Panc1 (cell line): ENCODE results near the gene SH2D1A. TPM values are rescaled to one million over a fixed set of nuclear protein-coding genes. Genes with fewer than 3 reads are reported as not detected.
"Not testable (repeated sequence)": the region's sequence is repeated elsewhere in the genome, so short reads cannot be mapped to it uniquely, and the experiment has no call there.

Experiments used
- ATAC-seq: fragments of 200-7000 bp; cut with Tn5 transposase; 2 replicates; pipeline ENCODE4 v1.9.1; 2020; ENCODE audit warnings: mild to moderate bottlenecking, moderate library complexity
- Bru-seq: library from RNA; stranded (reverse); fragments of 400-500 nt; gene quantifications from one replicate; lab custom pipeline; 2021; lab: Mats Ljungman, UMichigan
- BruChase-seq, 2 experiments: library from RNA; stranded (reverse); fragments of 400-500 nt; gene quantifications; one replicate each; lab custom pipeline; 2021; lab: Mats Ljungman, UMichigan
- BruUV-seq: library from RNA; stranded (reverse); fragments of 400-500 nt; replicated peaks from 2 replicates; lab custom pipeline; 2021; lab: Mats Ljungman, UMichigan
- CTCF ChIA-PET: fragments of 300-600 bp; sonication (Branson Sonifier 250); formaldehyde crosslinking; loops from one replicate; lab custom pipeline; 2022; ENCODE audit warnings: antibody characterized with exemption; lab: Charles Lee
- POLR2A ChIA-PET: fragments of 300-600 bp; sonication (Branson Sonifier 250); formaldehyde crosslinking; loops from one replicate; lab custom pipeline; 2022; ENCODE audit warnings: antibody characterized with exemption; lab: Charles Lee
- DNase-seq: peaks from one replicate; pipeline ENCODE4 v3.0.0-alpha.2; 2010; ENCODE audit warnings: low read depth, low spot score
- H3K27ac ChIP-seq: 2 replicates; pipeline ENCODE4 v1.5.1; 2011; ENCODE audit warnings: mild to moderate bottlenecking, low read length, inconsistent platforms
- H3K27me3 ChIP-seq: fragments of 200-500 bp; sonication (Bioruptor generic); 2 replicates; pipeline ENCODE4 v1.6.0; 2014; ENCODE audit warnings: low read length, inconsistent platforms; ENCODE audit not compliant: control insufficient read depth, insufficient read depth
- H3K36me3 ChIP-seq: fragments of 200-500 bp; sonication (Bioruptor generic); 2 replicates; pipeline ENCODE4 v1.5.1; 2014; ENCODE audit warnings: inconsistent platforms, mild to moderate bottlenecking, low read length, moderate library complexity; ENCODE audit not compliant: control insufficient read depth, insufficient read depth
- H3K4me1 ChIP-seq: 2 replicates; pipeline ENCODE4 v1.5.1; 2011; ENCODE audit warnings: inconsistent platforms, mild to moderate bottlenecking, low read length, moderate library complexity; ENCODE audit not compliant: control insufficient read depth, insufficient read depth
- H3K4me3 ChIP-seq, 2 experiments: 2 replicates each; pipeline ENCODE4 v1.5.1; 2011 to 2012; ENCODE audit warnings: low read depth in 2 of 2, low read length in 2 of 2, mild to moderate bottlenecking in 2 of 2, inconsistent platforms in 1 of 2, moderate library complexity in 1 of 2
- H3K9me3 ChIP-seq: fragments of 200-500 bp; sonication (Bioruptor generic); 2 replicates; pipeline ENCODE4 v1.5.1; 2014; ENCODE audit warnings: low read depth, mild to moderate bottlenecking, inconsistent platforms, low read length, moderate library complexity; ENCODE audit not compliant: control insufficient read depth, insufficient read depth
- POLR2AphosphoS5 ChIP-seq: IDR thresholded peaks from 2 replicates; pipeline ENCODE4 v1.6.1; 2012; ENCODE audit warnings: mild to moderate bottlenecking, low read depth, low read length, moderate library complexity
- REST ChIP-seq, 2 experiments: IDR thresholded peaks; 2 replicates each; pipeline ENCODE4 v1.6.1; 2011 to 2012; ENCODE audit warnings: low read depth in 2 of 2, control low read depth in 1 of 2, low read length in 1 of 2, mild to moderate bottlenecking in 1 of 2, moderate library complexity in 1 of 2; ENCODE audit not compliant: insufficient read depth in 1 of 2
- SIN3A ChIP-seq: IDR thresholded peaks from 2 replicates; pipeline ENCODE4 v1.6.1; 2012; ENCODE audit warnings: low read depth, mild to moderate bottlenecking, low read length, moderate library complexity, borderline replicate concordance; ENCODE audit not compliant: insufficient read depth
- TCF7L2 ChIP-seq: IDR thresholded peaks from 2 replicates; pipeline ENCODE4 v1.6.1; 2011; ENCODE audit warnings: mild to moderate bottlenecking, low read depth, low read length, inconsistent platforms
- in situ Hi-C: cut with HindIII; loops from 2 replicates; pipeline ENCODE4 v1.10.0; 2016; ENCODE audit warnings: low sequenced_read_pairs, low pct_unique_long_range_greater_than_20kb
- intact Hi-C: fragments of 100-400 bp; cut with micrococcal nuclease; formaldehyde crosslinking; loops from one replicate; pipeline ENCODE4 v1.10.0; 2022; ENCODE audit not compliant: unreplicated experiment
- long read RNA-seq: library from polyadenylated mRNA; unstranded; transcript quantifications from one replicate; pipeline ENCODE4 v2.0.0, GENCODE V29; 2021; ENCODE audit not compliant: unreplicated experiment
- polyA plus RNA-seq: library from polyadenylated mRNA; unstranded; fragments of >200 nt; gene quantifications from one replicate; pipeline ENCODE4 v1.2.1, GENCODE V29; 2012; ENCODE audit warnings: missing spikeins; ENCODE audit not compliant: insufficient read length
- total RNA-seq: library from RNA; stranded (reverse); gene quantifications from one replicate; pipeline ENCODE4 v1.2.1, GENCODE V29; 2021; ENCODE audit not compliant: unreplicated experiment
- TF ChIP-seq, protein P1 (sequence below): fragments of 450-650 bp; IDR thresholded peaks from 2 replicates; pipeline ENCODE4 v1.5.1; 2017; ENCODE audit warnings: mild to moderate bottlenecking

Gene SH2D1A
- total RNA-seq = 0.21 TPM
- not detected for polyA plus RNA-seq
- Bru-seq, nascent RNA = not detected
- BruChase-seq, experiment 1, labeled RNA remaining after a 2-hour chase = percentile 8 among the genes with signal in this experiment
- percentile 9 among the genes with signal in this experiment for BruChase-seq, experiment 2, labeled RNA remaining after a 6-hour chase
- long read RNA-seq = 0 reads

DNA sequence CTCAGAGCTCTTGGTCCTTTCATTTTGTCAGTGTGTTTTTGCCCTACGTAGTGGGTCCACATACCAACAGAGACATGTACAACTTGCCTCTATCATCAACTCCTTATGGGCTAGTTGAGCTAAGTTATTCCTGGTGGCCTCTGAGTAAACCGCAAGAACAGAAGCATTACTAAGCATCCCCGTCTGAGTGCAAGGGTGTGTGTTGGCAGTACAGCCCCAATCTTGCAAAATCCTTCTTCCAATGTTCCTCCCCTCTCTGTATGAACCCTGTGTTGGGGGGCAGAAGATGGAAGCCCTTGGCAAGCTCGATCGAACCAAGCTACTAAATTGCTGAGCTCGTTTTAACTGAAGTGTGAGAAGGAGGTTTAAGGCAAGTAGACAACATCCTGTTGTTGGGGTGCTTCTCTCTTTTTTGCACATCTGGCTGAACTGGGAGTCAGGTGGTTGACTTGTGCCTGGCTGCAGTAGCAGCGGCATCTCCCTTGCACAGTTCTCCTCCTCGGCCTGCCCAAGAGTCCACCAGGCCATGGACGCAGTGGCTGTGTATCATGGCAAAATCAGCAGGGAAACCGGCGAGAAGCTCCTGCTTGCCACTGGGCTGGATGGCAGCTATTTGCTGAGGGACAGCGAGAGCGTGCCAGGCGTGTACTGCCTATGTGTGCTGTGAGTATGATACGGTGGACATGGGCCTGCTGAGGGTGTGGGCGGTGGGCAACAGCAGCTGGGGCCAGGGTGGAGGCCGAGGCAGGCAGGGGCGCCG is at the start of gene SH2D1A:
SH2D1A (plus strand) TSS at position 447 of the 760 bp plus-strand sequence; CDS start at position 527, 80 bp downstream.
- Histone ChIP-seq H3K9me3 (no peaks in the 10 kb centered on the region), H3K4me3 (no peak within 1 kb of the TSS), H3K27ac (no peak within 1 kb of the TSS), H3K36me3 (no peaks in the 10 kb centered on the region), H3K4me1 (no peaks in the 10 kb centered on the region), H3K27me3 (no peaks in the 10 kb centered on the region)
- no TSS peak for BruUV-seq
- ATAC-seq (no peak), DNase-seq (no peak)
- POLR2A ChIA-PET = no interaction called here
- CTCF ChIA-PET = no interaction called here
- intact Hi-C loops = no loop called here
- TF ChIP-seq, protein P1, sequence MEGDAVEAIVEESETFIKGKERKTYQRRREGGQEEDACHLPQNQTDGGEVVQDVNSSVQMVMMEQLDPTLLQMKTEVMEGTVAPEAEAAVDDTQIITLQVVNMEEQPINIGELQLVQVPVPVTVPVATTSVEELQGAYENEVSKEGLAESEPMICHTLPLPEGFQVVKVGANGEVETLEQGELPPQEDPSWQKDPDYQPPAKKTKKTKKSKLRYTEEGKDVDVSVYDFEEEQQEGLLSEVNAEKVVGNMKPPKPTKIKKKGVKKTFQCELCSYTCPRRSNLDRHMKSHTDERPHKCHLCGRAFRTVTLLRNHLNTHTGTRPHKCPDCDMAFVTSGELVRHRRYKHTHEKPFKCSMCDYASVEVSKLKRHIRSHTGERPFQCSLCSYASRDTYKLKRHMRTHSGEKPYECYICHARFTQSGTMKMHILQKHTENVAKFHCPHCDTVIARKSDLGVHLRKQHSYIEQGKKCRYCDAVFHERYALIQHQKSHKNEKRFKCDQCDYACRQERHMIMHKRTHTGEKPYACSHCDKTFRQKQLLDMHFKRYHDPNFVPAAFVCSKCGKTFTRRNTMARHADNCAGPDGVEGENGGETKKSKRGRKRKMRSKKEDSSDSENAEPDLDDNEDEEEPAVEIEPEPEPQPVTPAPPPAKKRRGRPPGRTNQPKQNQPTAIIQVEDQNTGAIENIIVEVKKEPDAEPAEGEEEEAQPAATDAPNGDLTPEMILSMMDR = no peak
- TF ChIP-seq POLR2AphosphoS5 (no peak), SIN3A (no peak), TCF7L2 (no peak), REST (IDR thresholded peaks at IDR 0.05; ENCODE audit: insufficient read depth in 1 of 2, low read depth in 2 of 2, low read length in 1 of 2) (no peak)
- in situ Hi-C loops = no loop called here

GRCh38 chrX:124299323-124299722 is 47.0 kb upstream of the SH2D1A start:
- H3K4me1 ChIP-seq, BruUV-seq, POLR2A ChIA-PET, ATAC-seq, in situ Hi-C loops, H3K27me3 ChIP-seq, CTCF ChIA-PET, H3K9me3 ChIP-seq, H3K4me3 ChIP-seq, H3K36me3 ChIP-seq, H3K27ac ChIP-seq, intact Hi-C loops, DNase-seq: not testable (repeated sequence)

GRCh38 chrX:124300405-124300804 is 46.0 kb upstream of the SH2D1A start:
- DNase-seq = no peak
- Histone ChIP-seq H3K4me3 (no peak overlapping the region), H3K27me3 (no peaks in the 10 kb centered on the region), H3K9me3 (no peaks in the 10 kb centered on the region), H3K36me3 (no peaks in the 10 kb centered on the region), H3K27ac (no peak overlapping the region), H3K4me1 (no peaks in the 10 kb centered on the region)
- POLR2A ChIA-PET = no interaction called here
- BruUV-seq = no TSS peak
- intact Hi-C loops = no loop called here
- TF ChIP-seq TCF7L2 (no peak), SIN3A (no peak), POLR2AphosphoS5 (no peak), REST (IDR thresholded peaks at IDR 0.05; ENCODE audit: insufficient read depth in 1 of 2, low read depth in 2 of 2, low read length in 1 of 2) (no peak)
- TF ChIP-seq, protein P1 = no peak
- in situ Hi-C loops = no loop called here
- no peak for ATAC-seq
- CTCF ChIA-PET = no interaction called here
